ENCODE results near the gene CNGA3. TPM values are rescaled to one million over a fixed set of nuclear protein-coding genes. Genes with fewer than 3 reads are reported as not detected.
A peak's percentile ranks its signal among the peaks of the same experiment; 100 is the strongest.

Gene CNGA3
- total and polyA plus RNA-seq, 2 of the 8 experiments (the other 6 are each of a cell fraction or from before 2014, with no cell fraction given): 0.02 TPM; not detected in 1

DNA sequence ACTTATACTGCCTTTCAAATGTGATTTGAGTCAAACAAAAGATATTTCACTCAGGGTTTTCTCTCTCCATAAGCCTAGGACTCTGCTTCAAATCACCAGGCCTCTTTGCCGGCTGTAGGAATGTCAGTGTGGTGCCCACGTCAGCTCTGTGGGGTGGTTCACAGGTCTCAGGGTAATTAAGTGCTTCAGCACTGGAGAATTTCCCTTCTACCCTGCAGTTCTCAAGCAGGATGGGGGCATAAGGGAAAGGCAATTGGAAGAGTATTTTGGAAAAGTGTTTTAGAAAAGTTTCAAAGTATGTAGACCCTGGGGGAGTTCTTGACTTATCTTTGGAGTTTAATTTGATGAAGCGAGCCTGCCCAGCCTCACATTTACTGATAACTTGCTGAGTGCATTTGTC, 9.6 kb downstream of the CNGA3 start:
- Histone ChIP-seq H2AK5ac (ENCODE audit: low read depth, low read length) (no peak overlapping the region), H3K9me3 (ENCODE audit: insufficient read depth in 2 of 2, low read depth in 1 of 2, low read length in 1 of 2) (peaks cover 3 to 6% of the 10 kb centered on the region in 2 experiments; a peak in 3 of 4 replicates), H3K79me2 (ENCODE audit: control insufficient read depth in 1 of 2, insufficient read depth in 2 of 2, low read length in 2 of 2) (no peaks in the 10 kb centered on the region), H4K8ac (ENCODE audit: extremely low read depth, insufficient read depth, low read length) (no peak overlapping the region), H2AFZ (ENCODE audit: low read length) (no peak overlapping the region), H3K4me2 (ENCODE audit: insufficient read depth in 1 of 2, low read depth in 2 of 2, low read length in 2 of 2) (no peak overlapping the region), H3K4ac (replicated peaks; ENCODE audit: insufficient read length, low read depth, low read length) (no peak overlapping the region), H3K36me3 (ENCODE audit: control insufficient read depth in 2 of 4, insufficient read depth in 4 of 4, low read length in 3 of 4) (no peaks in the 10 kb centered on the region), H3K4me1 (replicated peaks in 1 of 4; ENCODE audit: control insufficient read depth in 3 of 4, insufficient read depth in 4 of 4, low read length in 3 of 4) (no peaks in the 10 kb centered on the region), H3K27me3 (replicated peaks in 1 of 4; ENCODE audit: control insufficient read depth in 3 of 4, extremely low read depth in 1 of 4, insufficient read depth in 3 of 4, low read length in 3 of 4) (peaks cover 0 to 1% (median 0%) of the 10 kb centered on the region in 4 experiments; a peak in 2 of 7 replicates), H3K23ac (ENCODE audit: insufficient read length) (no peak overlapping the region), H3K27ac (ENCODE audit: low read depth, low read length) (no peak overlapping the region), H3K79me1 (ENCODE audit: low read depth, low read length) (no peaks in the 10 kb centered on the region), H4K20me1 (replicated peaks in 1 of 2; ENCODE audit: control insufficient read depth in 1 of 2, insufficient read depth in 2 of 2, low read length in 2 of 2) (no peaks in the 10 kb centered on the region), H2BK20ac (ENCODE audit: low read length) (no peak overlapping the region), H3K56ac (replicated peaks; ENCODE audit: insufficient read length, low read depth, low read length) (no peak overlapping the region), H2BK5ac (ENCODE audit: low read depth, low read length) (no peak overlapping the region), H3K23me2 (ENCODE audit: low read depth, low read length) (no peaks in the 10 kb centered on the region), H3K4me3 (ENCODE audit: extremely low read depth in 1 of 4, insufficient read depth in 2 of 4, low read depth in 3 of 4, low read length in 4 of 4) (no peak overlapping the region), H2BK12ac (ENCODE audit: low read depth, low read length) (no peak overlapping the region), H4K5ac (ENCODE audit: insufficient read length, low read depth, low read length) (no peak overlapping the region), H3K14ac (ENCODE audit: insufficient read length) (no peak overlapping the region), H3K9ac (replicated peaks in 1 of 4; ENCODE audit: extremely low read depth in 1 of 4, low read depth in 3 of 4, low read length in 3 of 4) (no peak overlapping the region), H3K18ac (ENCODE audit: extremely low read depth, low read length) (no peak overlapping the region), H2BK15ac (ENCODE audit: low read length) (no peak overlapping the region), H4K91ac (replicated peaks; ENCODE audit: insufficient read length, low read length) (no peak overlapping the region), H2BK120ac (replicated peaks; ENCODE audit: low read depth, low read length) (no peak overlapping the region)
- ChIA-PET CTCF (ENCODE audit: partially characterized antibody) (no interaction called here), POLR2A (ENCODE audit: partially characterized antibody) (no interaction called here)
- peak in 1 of 2 experiments; percentile 17 for DNase-seq (ENCODE audit: low read depth in 1 of 2, low spot score in 2 of 2)
- FAIRE-seq: no peak
- 84% methylated on average over 3 of the region's 3 CpGs; no CpG with 5 or more reads in 1 of the 2 experiments for WGBS, 2 experiments (ENCODE audit: extremely low coverage in 1 of 2, insufficient coverage in 1 of 2, insufficient read length in 1 of 2, insufficient replicate concordance in 2 of 2, low coverage in 1 of 2, low lambda C conversion rate in 2 of 2, missing lambda C conversion rate in 1 of 2)
- no peak for TF ChIP-seq FOSL1 (IDR thresholded peaks at IDR 0.05; ENCODE audit: insufficient read depth, low read depth, low read length)
- TF ChIP-seq TEAD4 (IDR thresholded peaks at IDR 0.05; ENCODE audit: low read depth, low read length): no peak
- TF ChIP-seq POLR2AphosphoS5 (IDR thresholded peaks at IDR 0.05; ENCODE audit: low read depth, low read length): no peak
